Measurements from ENCODE around the gene MPHOSPH9. TPM values are rescaled to one million over a fixed set of nuclear protein-coding genes. Genes with fewer than 3 reads are reported as not detected.
A peak's percentile ranks its signal among the peaks of the same experiment; 100 is the strongest.

Gene MPHOSPH9
- total and polyA plus RNA-seq, 2 donors (not counting 3 experiments of a cell fraction or from before 2014, with no cell fraction given): 7.8 to 42.4 TPM

- no peak overlapping the region for H3K4me2 ChIP-seq (ENCODE audit: insufficient read depth, low read length)
- intact Hi-C loops (cut with micrococcal nuclease): no loop called here
- H3K9me1 ChIP-seq (replicated peaks; ENCODE audit: control insufficient read depth, extremely low read depth, insufficient read depth, low read length): no peaks in the 10 kb centered on the region
- H3K36me3 ChIP-seq (ENCODE audit: control insufficient read depth in 2 of 2, extremely low read depth in 1 of 2, insufficient read depth in 2 of 2, low read length in 2 of 2): no peaks in the 10 kb centered on the region
- TF ChIP-seq POLR2A (IDR thresholded peaks at IDR 0.05; ENCODE audit: low read depth, low read length): no peak
- no peak for TF ChIP-seq GATA2 (IDR thresholded peaks at IDR 0.05; ENCODE audit: insufficient read depth, insufficient read length, low read depth, low read length)
- CTCF ChIA-PET: interaction anchor here (1.0 to 7.2 kb wide), 4 partner anchors 14 to 106 kb away, joined by 4 to 108 read pairs (median 4); no protein-coding TSS in a partner anchor
- peaks cover 9% of the 10 kb centered on the region for H3K79me2 ChIP-seq (ENCODE audit: control insufficient read depth, insufficient read depth, low read length)
- no peak overlapping the region for H3K27ac ChIP-seq (ENCODE audit: insufficient read depth, low read depth, low read length)
- no peaks in the 10 kb centered on the region for H3K9me3 ChIP-seq (replicated peaks; ENCODE audit: control insufficient read depth, insufficient read depth, low read length)
- no peak overlapping the region for H2AFZ ChIP-seq (ENCODE audit: low read depth, low read length)
- no peak for FAIRE-seq
- dilution Hi-C loops (cut with MboI; ENCODE audit: extremely low pct_ligation_motif_present, low sequenced_read_pairs): no loop called here
- H3K4me1 ChIP-seq (ENCODE audit: control insufficient read depth, extremely low read depth, insufficient read depth, low read length): peaks cover 14% of the 10 kb centered on the region
- no peaks in the 10 kb centered on the region for H3K27me3 ChIP-seq (ENCODE audit: control insufficient read depth in 2 of 2, insufficient read depth in 2 of 2, low read length in 2 of 2)
- no peaks in the 10 kb centered on the region for H4K20me1 ChIP-seq (replicated peaks; ENCODE audit: control insufficient read depth, extremely low read depth, insufficient read depth, low read length)
- POLR2A ChIA-PET: interaction anchor here (1.8 kb wide), 1 partner anchor 83 kb away, joined by 5 read pairs; the partner anchor contains the start of genes MPHOSPH9 and MTRFR
- H3K4me3 ChIP-seq (replicated peaks in 1 of 3; ENCODE audit: insufficient read depth in 1 of 3, low read depth in 1 of 3, low read length in 3 of 3): no peak overlapping the region
- no peak for DNase-seq (ENCODE audit: low read depth, low spot score)
- H3K9ac ChIP-seq (replicated peaks; ENCODE audit: extremely low read depth, insufficient read depth, low read length): no peak overlapping the region
- BruUV-seq (replicated peaks): TSS peak; percentile 15
These were observed 83.9 kb downstream of the MPHOSPH9 start for GRCh38 chr12:123149088-123149487.

- intact Hi-C loops (cut with micrococcal nuclease): no loop called here
- Histone ChIP-seq H3K27me3 (ENCODE audit: control insufficient read depth in 2 of 2, insufficient read depth in 2 of 2, low read length in 2 of 2) (no peaks in the 10 kb centered on the region), H3K9me1 (replicated peaks; ENCODE audit: control insufficient read depth, extremely low read depth, insufficient read depth, low read length) (no peaks in the 10 kb centered on the region), H4K20me1 (replicated peaks; ENCODE audit: control insufficient read depth, extremely low read depth, insufficient read depth, low read length) (no peaks in the 10 kb centered on the region), H3K4me2 (ENCODE audit: insufficient read depth, low read length) (no peak overlapping the region), H3K9ac (replicated peaks; ENCODE audit: extremely low read depth, insufficient read depth, low read length) (no peak overlapping the region), H2AFZ (ENCODE audit: low read depth, low read length) (no peak overlapping the region), H3K9me3 (replicated peaks; ENCODE audit: control insufficient read depth, insufficient read depth, low read length) (no peaks in the 10 kb centered on the region), H3K36me3 (ENCODE audit: control insufficient read depth in 2 of 2, extremely low read depth in 1 of 2, insufficient read depth in 2 of 2, low read length in 2 of 2) (no peaks in the 10 kb centered on the region), H3K27ac (ENCODE audit: insufficient read depth, low read depth, low read length) (no peak overlapping the region), H3K79me2 (ENCODE audit: control insufficient read depth, insufficient read depth, low read length) (peaks cover 9% of the 10 kb centered on the region), H3K4me3 (replicated peaks in 1 of 3; ENCODE audit: insufficient read depth in 1 of 3, low read depth in 1 of 3, low read length in 3 of 3) (no peak overlapping the region), H3K4me1 (ENCODE audit: control insufficient read depth, extremely low read depth, insufficient read depth, low read length) (peaks cover 14% of the 10 kb centered on the region)
- dilution Hi-C loops (cut with MboI; ENCODE audit: extremely low pct_ligation_motif_present, low sequenced_read_pairs): no loop called here
- no peak for TF ChIP-seq MYC (IDR thresholded peaks at IDR 0.05; ENCODE audit: low read depth, low read length)
- no peak for TF ChIP-seq POLR2AphosphoS5 (IDR thresholded peaks at IDR 0.05; ENCODE audit: insufficient read depth, low read depth, low read length)
- TF ChIP-seq MAX (IDR thresholded peaks at IDR 0.05; ENCODE audit: insufficient read depth, insufficient read length): no peak
- no peak for TF ChIP-seq GATA2 (IDR thresholded peaks at IDR 0.05; ENCODE audit: insufficient read depth, insufficient read length, low read depth, low read length)
- no peak for TF ChIP-seq FOS (IDR thresholded peaks at IDR 0.05; ENCODE audit: borderline replicate concordance, insufficient read depth, low read length)
- no peak for TF ChIP-seq JUN (IDR thresholded peaks at IDR 0.05; ENCODE audit: borderline replicate concordance, insufficient read depth, insufficient read length, low read depth)
- DNase-seq (ENCODE audit: low read depth, low spot score): no peak
- no peak for FAIRE-seq
- ChIA-PET CTCF (interaction anchor here (1.4 to 7.2 kb wide), 2 partner anchors 14 to 105 kb away, joined by 4 to 108 read pairs; no protein-coding TSS in a partner anchor), POLR2A (interaction anchor here (1.8 kb wide), 1 partner anchor 84 kb away, joined by 5 read pairs; the partner anchor contains the start of genes MPHOSPH9 and MTRFR)
- no TSS peak for BruUV-seq (replicated peaks)
These were observed 84.3 kb downstream of the MPHOSPH9 start for GRCh38 chr12:123148655-123149054.
